Neuronal stem cell (in vitro differentiated cells): ENCODE results near the gene SCD.

ENCODE experiments used
- DNase-seq: peaks from one replicate; pipeline ENCODE4 v3.0.0-alpha.2; 2013; ENCODE audit warnings: low spot score
- H2AFZ ChIP-seq: one replicate; pipeline ENCODE4 v1.6.1; 2013; ENCODE audit warnings: mild to moderate bottlenecking, low read length, inconsistent platforms
- H2AK5ac ChIP-seq: 2 replicates; pipeline ENCODE4 v1.6.1; 2013; ENCODE audit warnings: low read depth, mild to moderate bottlenecking, inconsistent platforms, low read length, moderate library complexity, mixed read lengths
- H2BK120ac ChIP-seq: 2 replicates; pipeline ENCODE4 v1.6.1; 2013; ENCODE audit warnings: low read depth, mild to moderate bottlenecking, inconsistent platforms, low read length, moderate library complexity, mixed read lengths
- H2BK12ac ChIP-seq: one replicate; pipeline ENCODE4 v1.6.1; 2013; ENCODE audit warnings: low read length, inconsistent platforms
- H2BK15ac ChIP-seq: 2 replicates; pipeline ENCODE4 v1.6.1; 2013; ENCODE audit warnings: mild to moderate bottlenecking, low read length, inconsistent platforms, mixed read lengths
- H2BK5ac ChIP-seq: one replicate; pipeline ENCODE4 v1.6.1; 2013; ENCODE audit warnings: inconsistent platforms, mild to moderate bottlenecking, low read length, moderate library complexity
- H3K14ac ChIP-seq: one replicate; pipeline ENCODE4 v1.6.1; 2013; ENCODE audit warnings: low read length, inconsistent platforms
- H3K18ac ChIP-seq: 2 replicates; pipeline ENCODE4 v1.6.1; 2013; ENCODE audit warnings: low read length, inconsistent platforms
- H3K23ac ChIP-seq: 2 replicates; pipeline ENCODE4 v1.6.1; 2013; ENCODE audit warnings: low read depth, mild to moderate bottlenecking, mixed read lengths, low read length, inconsistent platforms; ENCODE audit not compliant: poor library complexity
- H3K27ac ChIP-seq: replicated peaks from 3 replicates; pipeline ENCODE4 v1.5.1; 2013; ENCODE audit warnings: low read length, inconsistent platforms
- H3K27me3 ChIP-seq, 3 experiments: 2 replicates each; pipeline ENCODE4 v1.6.1; 2013; ENCODE audit warnings: low read length in 3 of 3, mild to moderate bottlenecking in 2 of 3, inconsistent platforms in 1 of 3, low read depth in 1 of 3, mixed read lengths in 1 of 3, moderate library complexity in 1 of 3; ENCODE audit not compliant: control insufficient read depth in 3 of 3, insufficient read depth in 3 of 3
- H3K36me3 ChIP-seq, 2 donors: replicated peaks in 1 of 2; 2 replicates each; pipeline ENCODE4 v1.6.1; 2013; ENCODE audit warnings: low read length in 2 of 2; ENCODE audit not compliant: control insufficient read depth in 2 of 2, insufficient read depth in 2 of 2
- H3K4ac ChIP-seq: 2 replicates; pipeline ENCODE4 v1.6.1; 2013; ENCODE audit warnings: inconsistent platforms, mild to moderate bottlenecking, low read length, moderate library complexity
- H3K4me1 ChIP-seq, 2 donors: 1 replicate in 1 of 2; 2 replicates in 1 of 2; pipeline ENCODE4 v1.6.1; 2013; ENCODE audit warnings: low read length in 2 of 2, low read depth in 1 of 2; ENCODE audit not compliant: control insufficient read depth in 2 of 2, insufficient read depth in 1 of 2
- H3K4me2 ChIP-seq: one replicate; pipeline ENCODE4 v1.6.1; 2013; ENCODE audit warnings: mild to moderate bottlenecking, low read length, inconsistent platforms; ENCODE audit not compliant: insufficient read depth, poor library complexity, severe bottlenecking
- H3K4me3 ChIP-seq, 2 donors: 2 replicates each; pipeline ENCODE4 v1.5.1; 2013; ENCODE audit warnings: low read length in 2 of 2, mild to moderate bottlenecking in 2 of 2, inconsistent platforms in 1 of 2, moderate library complexity in 1 of 2
- H3K79me1 ChIP-seq: one replicate; pipeline ENCODE4 v1.6.1; 2013; ENCODE audit warnings: low read depth, mild to moderate bottlenecking, inconsistent platforms, low read length, moderate library complexity
- H3K9ac ChIP-seq: one replicate; pipeline ENCODE4 v1.6.1; 2013; ENCODE audit warnings: mild to moderate bottlenecking, low read depth, low read length, inconsistent platforms; ENCODE audit not compliant: poor library complexity
- H3K9me3 ChIP-seq, 2 donors: replicated peaks in 1 of 2; 2 replicates each; pipeline versions ENCODE3 to v1.6.1; 2013; ENCODE audit warnings: low read length in 2 of 2, mild to moderate bottlenecking in 2 of 2, inconsistent platforms in 1 of 2, low read depth in 1 of 2, mixed read lengths in 1 of 2, moderate library complexity in 1 of 2; ENCODE audit not compliant: control insufficient read depth in 2 of 2, insufficient read depth in 1 of 2
- H4K8ac ChIP-seq: one replicate; pipeline ENCODE4 v1.6.1; 2013; ENCODE audit warnings: low read depth, mild to moderate bottlenecking, inconsistent platforms, low read length, moderate library complexity
- H4K91ac ChIP-seq: one replicate; pipeline ENCODE4 v1.6.1; 2013; ENCODE audit warnings: low read length, low read depth, mild to moderate bottlenecking, inconsistent platforms; ENCODE audit not compliant: poor library complexity
- WGBS, 2 donors: extraction: QIAGEN DNeasy Blood & Tissue Kit; methylation state at CpG; one replicate each; pipeline ENCODE4 v1.1.7; 2013; ENCODE audit warnings: missing lambda C conversion rate in 2 of 2, mixed read lengths in 1 of 2; ENCODE audit not compliant: insufficient read length in 2 of 2, insufficient replicate concordance in 1 of 2; ENCODE audit errors: extremely low coverage in 2 of 2; 5-methylcytosine and 5-hydroxymethylcytosine counted together

SCD gene

DNA sequence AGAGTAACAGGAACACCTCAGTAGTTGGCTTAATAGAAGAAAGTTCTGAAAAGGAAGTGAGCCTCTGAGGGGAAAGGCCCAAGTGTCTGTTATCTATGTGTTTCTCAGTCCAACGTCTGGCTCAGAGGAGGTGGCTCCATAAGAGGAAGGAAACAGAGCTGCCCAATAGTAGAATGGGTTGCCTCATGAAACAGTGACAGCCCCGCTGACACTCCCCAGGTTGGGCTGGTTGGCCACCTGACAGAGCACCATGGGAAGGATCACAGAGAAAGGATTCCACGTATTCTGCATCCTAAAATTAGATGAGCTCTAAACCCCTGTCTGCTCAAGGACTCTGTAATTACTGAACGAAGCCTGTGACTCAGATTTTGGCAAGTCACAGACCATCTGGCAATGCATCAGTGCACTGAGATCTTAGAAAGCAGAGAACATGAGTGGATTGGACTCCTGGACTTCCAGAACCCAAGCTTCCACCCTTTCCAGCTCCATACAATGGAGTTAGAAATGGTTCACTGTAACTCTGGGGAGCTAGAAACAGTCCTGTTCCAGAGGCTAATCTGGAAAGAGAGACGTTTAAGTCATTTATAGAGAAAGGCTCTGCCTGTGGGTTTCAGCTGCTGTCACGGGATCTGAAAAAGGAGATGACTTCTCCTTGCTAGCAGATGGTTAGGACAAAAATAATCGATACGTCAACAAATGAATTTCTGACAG lies 19.9 kb upstream of the SCD start:
- no peaks in the 10 kb centered on the region for H3K4me1 ChIP-seq
- H2BK15ac ChIP-seq, result no peak overlapping the region
- DNase-seq, result no peak
- H3K14ac ChIP-seq, result no peak overlapping the region
- no peaks in the 10 kb centered on the region for H3K36me3 ChIP-seq
- H4K8ac ChIP-seq, result no peak overlapping the region
- H2BK12ac ChIP-seq, result no peak overlapping the region
- no peak overlapping the region for H2AFZ ChIP-seq
- no peak overlapping the region for H3K23ac ChIP-seq
- H3K79me1 ChIP-seq, result no peaks in the 10 kb centered on the region
- H3K9me3 ChIP-seq, result no peaks in the 10 kb centered on the region
- H2BK5ac ChIP-seq, result no peak overlapping the region
- H3K27ac ChIP-seq, result no peak overlapping the region
- WGBS, 2 donors, result no CpG with 5 or more reads among the region's 8 CpGs
- peaks cover 0 to 64% (median 0%) of the 10 kb centered on the region in 3 experiments for H3K27me3 ChIP-seq
- H3K4me2 ChIP-seq, result no peak overlapping the region
- H2BK120ac ChIP-seq, result no peak overlapping the region
- no peak overlapping the region for H3K4me3 ChIP-seq
- no peak overlapping the region for H4K91ac ChIP-seq
- no peak overlapping the region for H3K9ac ChIP-seq
- no peak overlapping the region for H3K18ac ChIP-seq
- no peak overlapping the region for H2AK5ac ChIP-seq
- no peak overlapping the region for H3K4ac ChIP-seq

DNA sequence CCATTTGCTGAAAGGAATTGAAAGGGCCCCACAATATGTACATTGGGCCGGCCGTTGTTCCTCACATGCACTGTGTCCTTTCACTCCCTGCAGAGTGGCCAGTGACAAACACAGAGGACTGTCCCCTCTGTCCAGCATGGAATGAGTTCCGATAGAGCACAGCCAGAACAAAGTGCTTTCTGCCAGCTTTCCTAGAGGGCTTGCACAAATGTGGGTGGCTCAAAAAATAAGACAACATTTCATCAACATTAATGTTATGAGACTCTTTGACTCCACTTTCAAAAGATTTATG lies 19.4 kb upstream of the SCD start:
- H2BK5ac ChIP-seq, result no peak overlapping the region
- H3K27me3 ChIP-seq, result peaks cover 0 to 64% (median 0%) of the 10 kb centered on the region in 3 experiments

GRCh38 chr10:100328198-100328597 lies 18.8 kb upstream of the SCD start:
- no peak overlapping the region for H4K8ac ChIP-seq
- no peak overlapping the region for H2BK15ac ChIP-seq
- no peak overlapping the region for H2BK120ac ChIP-seq
- no peak overlapping the region for H2BK12ac ChIP-seq
- H3K4ac ChIP-seq, result no peak overlapping the region
- WGBS, 2 donors, result no CpG with 5 or more reads among the region's 5 CpGs
- no peaks in the 10 kb centered on the region for H3K9me3 ChIP-seq
- H2BK5ac ChIP-seq, result no peak overlapping the region
- no peak overlapping the region for H2AK5ac ChIP-seq
- H3K4me2 ChIP-seq, result no peak overlapping the region
- DNase-seq, result no peak
- H3K23ac ChIP-seq, result no peak overlapping the region
- no peak overlapping the region for H3K18ac ChIP-seq
- H3K4me3 ChIP-seq, result no peak overlapping the region
- no peak overlapping the region for H2AFZ ChIP-seq
- H3K79me1 ChIP-seq, result no peaks in the 10 kb centered on the region
- H4K91ac ChIP-seq, result no peak overlapping the region
- H3K36me3 ChIP-seq, result no peaks in the 10 kb centered on the region
- H3K9ac ChIP-seq, result no peak overlapping the region
- H3K27me3 ChIP-seq, result peaks cover 0 to 64% (median 0%) of the 10 kb centered on the region in 3 experiments
- H3K27ac ChIP-seq, result no peak overlapping the region
- H3K4me1 ChIP-seq, result peaks cover 3 to 6% of the 10 kb centered on the region in 2 donors
- no peak overlapping the region for H3K14ac ChIP-seq

More for the DNA sequence above, 19.4 kb upstream of the SCD start:
- no peak overlapping the region for H4K8ac ChIP-seq
- H3K4me2 ChIP-seq, result no peak overlapping the region
- no peak overlapping the region for H3K18ac ChIP-seq
- no CpG with 5 or more reads among the region's 3 CpGs for WGBS, 2 donors
- no peak overlapping the region for H2AFZ ChIP-seq
- H3K14ac ChIP-seq, result no peak overlapping the region
- H3K36me3 ChIP-seq, result no peaks in the 10 kb centered on the region
- H3K9me3 ChIP-seq, result no peaks in the 10 kb centered on the region
- no peak overlapping the region for H3K4me3 ChIP-seq
- H3K27ac ChIP-seq, result no peak overlapping the region
- no peak overlapping the region for H3K4ac ChIP-seq
- H2BK120ac ChIP-seq, result no peak overlapping the region
- no peak for DNase-seq
- H3K9ac ChIP-seq, result no peak overlapping the region
- no peak overlapping the region for H3K23ac ChIP-seq
- no peak overlapping the region for H4K91ac ChIP-seq
- no peak overlapping the region for H2AK5ac ChIP-seq
- no peak overlapping the region for H2BK15ac ChIP-seq
- H2BK12ac ChIP-seq, result no peak overlapping the region
- H3K4me1 ChIP-seq, result peaks cover 0 to under 1% of the 10 kb centered on the region in 2 donors
- no peaks in the 10 kb centered on the region for H3K79me1 ChIP-seq

DNA sequence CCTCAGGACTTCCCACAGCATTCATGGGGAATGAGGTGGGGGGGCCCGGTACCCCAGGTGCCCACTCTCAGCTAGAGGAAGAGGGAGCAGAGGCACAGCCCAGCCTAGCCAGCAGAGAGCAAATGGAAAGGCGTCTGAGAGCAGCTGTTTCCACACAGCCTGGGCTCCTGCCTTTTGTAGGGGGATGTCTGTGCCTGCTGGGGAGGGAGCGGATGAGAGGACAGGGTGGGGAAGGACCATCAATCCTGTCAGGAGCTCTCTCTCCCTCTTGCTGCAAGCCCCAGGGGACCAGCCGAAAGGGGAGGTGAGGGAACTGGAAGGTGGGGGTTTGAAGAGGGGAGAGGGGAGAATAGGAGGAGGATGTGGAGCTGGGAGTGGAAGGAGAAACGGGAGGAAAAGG lies 17.0 kb upstream of the SCD start, which contains the start of gene PKD2L1:
PKD2L1 (minus strand) TSS at position 150 of the 400 bp plus-strand sequence; CDS start at position 25, 125 bp downstream.
- Histone ChIP-seq H2BK15ac (peak within 1 kb of the TSS; percentile 62), H2BK120ac (peak within 1 kb of the TSS; percentile 37), H2BK5ac (no peak within 1 kb of the TSS), H3K4me3 (no peak within 1 kb of the TSS), H3K14ac (no peak within 1 kb of the TSS), H3K18ac (no peak within 1 kb of the TSS), H3K9ac (peak within 1 kb of the TSS; percentile 60), H3K36me3 (no peaks in the 10 kb centered on the region), H4K8ac (no peak within 1 kb of the TSS), H3K4me2 (no peak within 1 kb of the TSS), H3K4ac (no peak within 1 kb of the TSS), H3K4me1 (peaks cover 6 to 12% of the 10 kb centered on the region in 2 donors), H3K23ac (peak within 1 kb of the TSS; percentile 28), H4K91ac (no peak within 1 kb of the TSS), H3K9me3 (no peaks in the 10 kb centered on the region), H2BK12ac (no peak within 1 kb of the TSS), H3K79me1 (no peaks in the 10 kb centered on the region), H3K27me3 (peaks cover 0 to 60% (median 0%) of the 10 kb centered on the region in 3 experiments), H2AK5ac (peak within 1 kb of the TSS; percentile 9), H3K27ac (no peak within 1 kb of the TSS), H2AFZ (peak within 1 kb of the TSS; percentile 26)
- no CpG with 5 or more reads among the region's 5 CpGs for WGBS, 2 donors
- DNase-seq, result no peak
